ENCODE data around the gene PPIA. TPM values are rescaled to one million over a fixed set of nuclear protein-coding genes. Genes with fewer than 3 reads are reported as not detected.
"Not testable (repeated sequence)": the region's sequence is repeated elsewhere in the genome, so short reads cannot be mapped to it uniquely, and the experiment has no call there.

The PPIA gene
- total RNA-seq, 1 donor from 2014 or later, result 2,537 TPM

- no peak for DNase-seq (ENCODE audit: low read depth)
These were observed 32.4 kb upstream of the PPIA start for GRCh38 chr7:44764081-44764480.

GRCh38 chr7:44764665-44765578, 31.6 kb upstream of the PPIA start:
- no peak for DNase-seq (ENCODE audit: low read depth)

- DNase-seq (ENCODE audit: low read depth), result no peak
These were observed 30.7 kb upstream of the PPIA start for GRCh38 chr7:44765579-44766415.

DNA sequence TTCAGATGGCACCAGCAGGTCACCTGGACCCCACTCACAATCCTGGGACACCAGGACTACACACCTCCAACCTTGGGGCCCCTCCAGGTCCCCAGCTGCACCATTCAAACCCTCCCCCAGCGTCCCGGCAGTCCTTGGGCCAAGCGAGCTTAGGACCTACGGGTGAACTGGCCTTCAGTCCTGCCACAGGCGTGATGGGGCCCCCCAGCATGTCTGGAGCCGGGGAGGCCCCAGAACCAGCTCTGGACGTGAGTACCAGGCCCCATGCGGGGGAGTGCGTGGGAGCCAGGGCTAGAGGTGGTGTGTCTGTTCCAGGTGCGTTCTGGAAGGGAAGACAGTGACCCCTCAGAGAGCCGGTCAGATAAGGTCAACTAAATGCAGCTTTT, 30.1 kb upstream of the PPIA start:
- DNase-seq (ENCODE audit: low read depth), result no peak

DNA sequence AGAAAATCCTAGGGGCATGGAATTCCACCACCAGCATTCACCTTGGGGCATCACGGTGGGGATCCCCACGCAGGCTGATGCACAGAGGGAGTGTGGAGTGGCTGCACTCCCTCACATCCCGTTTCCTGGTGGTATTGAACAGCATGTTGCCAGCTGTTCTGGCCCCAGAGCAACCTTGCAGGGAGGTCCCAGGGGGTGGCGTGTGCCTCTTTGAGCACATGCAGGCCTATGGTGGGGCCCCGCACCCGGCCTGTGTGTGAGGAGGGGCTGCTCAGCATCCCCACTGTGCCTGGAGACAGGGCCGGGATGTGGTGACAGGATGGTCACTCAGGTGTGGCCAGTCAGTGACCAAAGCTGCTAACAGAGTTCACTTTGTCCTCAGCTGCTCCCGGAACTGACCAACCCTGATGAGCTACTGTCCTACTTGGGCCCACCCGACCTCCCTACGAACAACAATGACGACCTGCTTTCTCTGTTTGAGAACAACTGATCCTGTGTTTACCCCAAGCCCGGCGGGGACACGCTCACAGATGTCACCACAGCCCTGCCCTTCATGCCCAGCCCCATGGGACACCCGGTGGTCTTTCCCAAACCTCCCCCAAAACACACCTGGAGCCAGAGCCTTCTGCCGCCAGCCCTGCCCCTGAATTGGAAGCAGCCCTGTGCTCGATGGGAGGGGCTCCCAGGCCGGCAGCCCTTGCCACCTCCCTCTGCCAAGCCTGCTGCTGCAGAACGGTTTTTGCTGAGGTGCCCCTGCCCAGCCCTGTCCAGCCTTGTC, 29.2 kb upstream of the PPIA start:
- DNase-seq (ENCODE audit: low read depth), result no peak

- DNase-seq (ENCODE audit: low read depth), result no peak
These were observed 28.4 kb upstream of the PPIA start for GRCh38 chr7:44767912-44768627.

DNA sequence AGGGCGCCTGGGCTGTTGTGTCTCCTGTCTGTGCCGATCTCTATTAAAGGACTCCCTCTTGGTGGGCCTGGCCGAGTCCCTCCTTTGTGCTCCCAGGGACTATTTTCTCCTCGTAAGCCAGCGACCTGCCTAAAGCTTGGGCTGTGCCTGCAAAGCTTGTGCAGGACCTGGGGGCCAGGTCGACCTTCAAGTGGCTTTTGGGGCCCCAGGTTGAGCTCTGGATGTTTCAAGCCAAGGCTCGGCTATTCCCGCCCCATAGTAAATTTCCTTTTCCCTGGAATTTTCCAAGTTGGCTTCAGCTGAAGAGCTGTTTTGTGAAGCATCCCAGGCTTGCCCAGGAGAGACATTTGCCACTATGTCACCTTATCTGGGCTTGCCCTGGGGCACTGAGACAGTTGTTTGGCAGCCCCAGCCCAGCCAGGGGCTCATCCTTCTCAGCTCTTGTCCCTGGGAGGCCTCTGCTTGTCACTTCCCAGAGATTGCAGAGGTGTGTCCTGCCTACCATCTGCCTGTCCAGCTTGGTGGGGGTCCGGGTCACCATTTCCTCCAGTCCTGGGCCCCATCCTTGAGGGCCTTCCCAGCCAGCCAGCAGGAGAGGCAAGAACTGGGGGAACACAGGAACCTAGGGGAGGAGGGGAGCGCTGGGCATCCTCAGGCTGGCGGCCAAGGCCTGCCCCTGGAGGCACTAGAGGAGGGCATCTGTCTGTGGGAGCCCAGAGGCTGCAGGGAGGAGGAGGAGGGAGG, 27.7 kb upstream of the PPIA start:
- DNase-seq (ENCODE audit: low read depth), result no peak

- DNase-seq (ENCODE audit: low read depth), result no peak
These were observed 27.1 kb upstream of the PPIA start for GRCh38 chr7:44769376-44769775.

- peak; percentile 32 for DNase-seq (ENCODE audit: low read depth)
These were observed 26.6 kb upstream of the PPIA start for GRCh38 chr7:44769776-44770294.

- no peak for DNase-seq (ENCODE audit: low read depth)
These were observed 25.1 kb upstream of the PPIA start for GRCh38 chr7:44771358-44771757.

- no peak for DNase-seq (ENCODE audit: low read depth)
These were observed 24.0 kb upstream of the PPIA start for GRCh38 chr7:44772440-44772839.

DNA sequence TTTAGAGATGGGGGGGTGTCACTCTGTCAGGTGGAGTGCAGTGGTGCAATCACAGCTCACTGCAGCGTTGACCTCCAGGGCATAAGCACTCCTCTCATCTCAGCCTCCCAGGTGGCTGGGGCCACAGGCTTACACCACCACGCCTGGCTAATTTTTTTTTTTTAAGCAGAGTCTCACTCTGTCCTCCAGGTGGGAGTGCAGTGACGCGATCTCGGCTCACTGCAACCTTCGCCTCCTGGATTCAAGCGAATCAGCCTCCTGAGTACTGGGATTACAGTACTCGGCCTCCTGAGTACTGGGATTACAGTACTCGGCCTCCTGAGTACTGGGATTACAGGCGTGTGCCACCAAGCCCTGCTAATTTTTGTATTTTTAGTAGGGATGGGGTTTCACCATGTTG, 23.6 kb upstream of the PPIA start:
- DNase-seq (ENCODE audit: low read depth), result no peak

GRCh38 chr7:44774486-44774885, 22.0 kb upstream of the PPIA start:
- not testable (repeated sequence) for DNase-seq (ENCODE audit: low read depth)

GRCh38 chr7:44775383-44776107, 20.9 kb upstream of the PPIA start:
- no peak for DNase-seq (ENCODE audit: low read depth)

DNA sequence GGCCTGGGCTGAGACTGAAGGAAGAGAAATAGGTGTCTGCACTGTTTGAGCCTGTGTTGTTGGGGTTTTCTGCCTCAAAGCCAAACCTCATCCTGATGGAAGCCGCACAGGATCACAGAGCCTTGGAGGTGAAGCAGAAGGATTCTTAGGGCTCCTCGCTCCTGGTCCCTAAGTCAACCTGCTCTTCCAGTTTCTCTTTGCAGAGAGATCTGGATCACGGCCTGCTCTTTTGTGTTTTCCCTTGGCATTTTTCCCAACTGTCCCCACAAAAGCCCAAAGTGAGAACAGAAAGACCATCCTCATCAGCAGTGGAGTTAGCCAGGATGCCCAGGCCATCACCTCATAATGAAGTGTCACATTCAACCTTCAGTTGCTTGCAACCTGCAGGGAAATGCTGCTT, 20.3 kb upstream of the PPIA start:
- no peak for DNase-seq (ENCODE audit: low read depth)

- no peak for DNase-seq (ENCODE audit: low read depth)
These were observed 14.0 kb upstream of the PPIA start for GRCh38 chr7:44782460-44782859.

- no peak for DNase-seq (ENCODE audit: low read depth)
These were observed 13.1 kb upstream of the PPIA start for GRCh38 chr7:44783407-44783806.

DNA sequence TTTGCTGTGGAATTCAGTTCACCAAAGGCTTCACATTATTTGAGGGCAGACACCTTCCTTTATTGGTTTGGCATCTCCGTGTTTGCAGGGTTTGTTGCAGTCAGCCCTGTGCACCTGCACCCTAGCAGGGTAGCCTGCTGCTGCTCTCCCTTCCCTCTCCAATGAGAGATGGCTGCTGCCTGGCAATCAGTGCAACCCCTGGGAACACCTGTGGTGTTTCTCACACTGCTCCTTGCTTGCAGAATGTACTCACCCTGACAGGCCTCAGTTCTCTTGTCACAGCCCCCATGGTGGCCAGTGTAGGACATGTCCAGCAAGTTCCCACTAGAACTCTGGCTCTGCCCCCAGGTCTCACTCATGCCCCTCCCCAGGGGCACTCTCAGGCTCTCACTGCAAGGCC, 12.1 kb upstream of the PPIA start:
- no peak for DNase-seq (ENCODE audit: low read depth)

GRCh38 chr7:44785218-44785617, 11.3 kb upstream of the PPIA start:
- DNase-seq (ENCODE audit: low read depth), result not testable (repeated sequence)

DNA sequence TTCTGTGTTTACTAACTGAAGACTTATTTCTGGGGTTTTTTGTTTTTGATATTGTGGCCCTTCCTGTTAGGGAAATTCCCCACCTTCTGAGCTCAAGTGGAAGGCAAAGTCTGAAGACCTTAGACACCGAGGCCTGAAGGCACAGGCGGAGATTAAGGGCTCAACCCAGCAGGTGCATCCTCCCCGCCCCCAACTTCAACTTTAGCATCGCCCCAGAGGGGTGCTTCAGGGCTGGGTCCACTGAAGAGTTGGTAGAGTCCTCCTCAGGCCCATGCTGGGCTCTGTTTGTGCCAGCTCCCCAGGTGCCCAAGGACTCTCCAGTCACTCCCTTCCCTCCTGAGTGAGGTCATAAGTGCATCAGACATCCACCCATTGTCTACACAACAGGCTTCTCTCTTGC, 9.4 kb upstream of the PPIA start:
- DNase-seq (ENCODE audit: low read depth), result no peak
